GM19324 (cell line): Measurements from ENCODE around the gene DGCR6L.
"Not testable (repeated sequence)": the region's sequence is repeated elsewhere in the genome, so short reads cannot be mapped to it uniquely, and the experiment has no call there.

ENCODE experiments used
- ATAC-seq: cut with Tn5 transposase; IDR thresholded peaks from one replicate; pipeline ENCODE4 v1.9.1; 2021; ENCODE audit warnings: mild to moderate bottlenecking, moderate library complexity; ENCODE audit not compliant: unreplicated experiment, low FRiP score

Gene DGCR6L

GRCh38 chr22:20328569-20328930, 8.7 kb upstream of the DGCR6L start:
- ATAC-seq, result not testable (repeated sequence)

GRCh38 chr22:20325996-20326395, 6.1 kb upstream of the DGCR6L start:
- ATAC-seq, result not testable (repeated sequence)

GRCh38 chr22:20324139-20324516, 4.3 kb upstream of the DGCR6L start:
- ATAC-seq, result no peak

GRCh38 chr22:20321552-20322211, 1.8 kb upstream of the DGCR6L start:
- ATAC-seq, result not testable (repeated sequence)

- not testable (repeated sequence) for ATAC-seq
Observed at GRCh38 chr22:20320659-20321551, 1.0 kb upstream of the DGCR6L start.

- peak; percentile 13 for ATAC-seq
Observed at GRCh38 chr22:20319041-20319744, 667 bp downstream of the DGCR6L start.

- ATAC-seq, result not testable (repeated sequence)
Observed at GRCh38 chr22:20318043-20318688, 1.7 kb downstream of the DGCR6L start.

- not testable (repeated sequence) for ATAC-seq
Observed at GRCh38 chr22:20317402-20318042, 2.3 kb downstream of the DGCR6L start.

GRCh38 chr22:20316844-20317401, 2.9 kb downstream of the DGCR6L start:
- no peak for ATAC-seq

GRCh38 chr22:20316217-20316843, 3.5 kb downstream of the DGCR6L start:
- no peak for ATAC-seq

- ATAC-seq, result no peak
Observed at GRCh38 chr22:20315337-20316216, 4.3 kb downstream of the DGCR6L start.

- ATAC-seq, result not testable (repeated sequence)
Observed at GRCh38 chr22:20314741-20315336, 5.0 kb downstream of the DGCR6L start.

- ATAC-seq, result not testable (repeated sequence)
Observed at GRCh38 chr22:20314206-20314605, 5.7 kb downstream of the DGCR6L start.

GRCh38 chr22:20313306-20314077, 6.4 kb downstream of the DGCR6L start:
- not testable (repeated sequence) for ATAC-seq

- ATAC-seq, result no peak
Observed at GRCh38 chr22:20312396-20313191, 7.3 kb downstream of the DGCR6L start.

- not testable (repeated sequence) for ATAC-seq
Observed at GRCh38 chr22:20311249-20312062, 8.4 kb downstream of the DGCR6L start.
